WI38 (cell line): ENCODE measurements around the gene PIGP.

ENCODE experiments used
- H3K4me3 ChIP-seq: 2 replicates; pipeline ENCODE4 v1.5.1; 2011; ENCODE audit warnings: low read depth, mild to moderate bottlenecking, control low read depth, low read length
- CTCF ChIP-seq: IDR thresholded peaks from 2 replicates; pipeline ENCODE4 v1.5.1; 2012; ENCODE audit warnings: low read depth, mild to moderate bottlenecking, control low read depth, low read length

PIGP gene

GRCh38 chr21:37085726-37086125 lies 12.9 kb upstream of the PIGP start:
- TF ChIP-seq CTCF, result no peak
- H3K4me3 ChIP-seq, result no peak overlapping the region

GRCh38 chr21:37082856-37083528 lies 10.1 kb upstream of the PIGP start:
- H3K4me3 ChIP-seq, result no peak overlapping the region
- no peak for TF ChIP-seq CTCF

GRCh38 chr21:37082375-37082774 lies 9.5 kb upstream of the PIGP start:
- no peak for TF ChIP-seq CTCF
- H3K4me3 ChIP-seq, result no peak overlapping the region

- H3K4me3 ChIP-seq, result no peak overlapping the region
- no peak for TF ChIP-seq CTCF
These were observed 6.4 kb upstream of the PIGP start for GRCh38 chr21:37079211-37079824.

- TF ChIP-seq CTCF, result no peak
- no peak overlapping the region for H3K4me3 ChIP-seq
These were observed 4.5 kb upstream of the PIGP start for GRCh38 chr21:37077403-37077802.

GRCh38 chr21:37076087-37076850 lies 3.4 kb upstream of the PIGP start:
- no peak overlapping the region for H3K4me3 ChIP-seq
- TF ChIP-seq CTCF, result no peak
